WTC11 (cell line): ENCODE results near the gene SLC8A3. TPM values are rescaled to one million over a fixed set of nuclear protein-coding genes. Genes with fewer than 3 reads are reported as not detected.

Experiments used
- ATAC-seq: fragments of 200-7000 bp; cut with Tn5 transposase; 2 replicates; pipeline ENCODE4 v1.10.0; 2021; ENCODE audit warnings: mild to moderate bottlenecking, moderate library complexity
- CTCF ChIA-PET: fragments of 300-600 bp; sonication (Branson Sonifier 250); formaldehyde crosslinking; loops from one replicate; lab custom pipeline; 2021; ENCODE audit warnings: antibody characterized with exemption; lab: Charles Lee
- POLR2A ChIA-PET: fragments of 350-600 bp; sonication (Branson Sonifier 250); formaldehyde crosslinking; loops from one replicate; lab custom pipeline; 2021; ENCODE audit warnings: antibody characterized with exemption; lab: Charles Lee
- DNase-seq: peaks from one replicate; pipeline ENCODE4 v3.0.0; 2021; ENCODE audit warnings: low spot score
- H3K27ac Mint-ChIP-seq: 2 replicates; pipeline ENCODE4 v1.8.0; 2021; ENCODE audit warnings: mixed read lengths
- H3K27me3 Mint-ChIP-seq: 2 replicates; pipeline ENCODE4 v1.8.0; 2021; ENCODE audit warnings: low read depth, mild to moderate bottlenecking, moderate library complexity, mixed read lengths
- H3K36me3 Mint-ChIP-seq: 2 replicates; pipeline ENCODE4 v1.8.0; 2021; ENCODE audit warnings: mixed read lengths
- H3K4me1 Mint-ChIP-seq: 2 replicates; pipeline ENCODE4 v1.8.0; 2022; ENCODE audit warnings: mixed read lengths
- H3K4me3 Mint-ChIP-seq: 2 replicates; pipeline ENCODE4 v1.8.0; 2021; ENCODE audit warnings: mild to moderate bottlenecking, moderate library complexity, mixed read lengths
- H3K9me3 Mint-ChIP-seq: 2 replicates; pipeline ENCODE4 v1.8.0; 2021; ENCODE audit warnings: mixed read lengths
- E2F1 ChIP-seq: sonication (generic); formaldehyde crosslinking; IDR thresholded peaks from 2 replicates; pipeline ENCODE4 v1.8.0; 2022; ENCODE audit warnings: mild to moderate bottlenecking, missing genetic modification reagents
- EMX1 ChIP-seq: fragments of 250-450 bp; sonication (Bioruptor Pico); IDR thresholded peaks from 2 replicates; pipeline ENCODE4 v1.8.0; 2021; ENCODE audit warnings: mild to moderate bottlenecking
- FOXP4 ChIP-seq: sonication (generic); formaldehyde crosslinking; IDR thresholded peaks from 2 replicates; pipeline ENCODE4 v1.8.0; 2022; ENCODE audit warnings: mild to moderate bottlenecking, missing genetic modification reagents
- GRHL2 ChIP-seq: fragments of 250-450 bp; sonication (Bioruptor Pico); IDR thresholded peaks from 2 replicates; pipeline ENCODE4 v1.8.0; 2022; ENCODE audit warnings: mild to moderate bottlenecking, moderate library complexity; ENCODE audit not compliant: insufficient replicate concordance, severe bottlenecking
- GTF2I ChIP-seq: fragments of 250-450 bp; sonication (Bioruptor Pico); conservative IDR thresholded peaks from 2 replicates; pipeline ENCODE4 v1.4.0; 2021; ENCODE audit warnings: mild to moderate bottlenecking
- IRF1 ChIP-seq: sonication (generic); formaldehyde crosslinking; IDR thresholded peaks from 2 replicates; pipeline ENCODE4 v1.8.0; 2023; ENCODE audit warnings: missing genetic modification reagents
- IRF2 ChIP-seq: sonication (generic); formaldehyde crosslinking; IDR thresholded peaks from 2 replicates; pipeline ENCODE4 v1.8.0; 2022; ENCODE audit warnings: low read depth, missing genetic modification reagents, borderline replicate concordance
- KAT7 ChIP-seq: sonication (generic); formaldehyde crosslinking; IDR thresholded peaks from 2 replicates; pipeline ENCODE4 v1.8.1; 2023; ENCODE audit warnings: missing genetic modification reagents, mild to moderate bottlenecking, borderline replicate concordance
- NFE2L1 ChIP-seq: sonication (generic); formaldehyde crosslinking; IDR thresholded peaks from 2 replicates; pipeline ENCODE4 v1.8.1; 2023; ENCODE audit warnings: missing genetic modification reagents
- NFYB ChIP-seq: sonication (generic); formaldehyde crosslinking; conservative IDR thresholded peaks from 2 replicates; pipeline ENCODE4 v1.8.0; 2022; ENCODE audit warnings: low read depth, missing genetic modification reagents
- PREB ChIP-seq: sonication (generic); formaldehyde crosslinking; IDR thresholded peaks from 2 replicates; pipeline ENCODE4 v1.8.1; 2022; ENCODE audit warnings: mild to moderate bottlenecking, missing genetic modification reagents, moderate library complexity, borderline replicate concordance
- TEAD4 ChIP-seq: sonication (generic); formaldehyde crosslinking; IDR thresholded peaks from 2 replicates; pipeline ENCODE4 v1.8.0; 2022; ENCODE audit warnings: mild to moderate bottlenecking, missing genetic modification reagents
- ZNF232 ChIP-seq: sonication (generic); formaldehyde crosslinking; IDR thresholded peaks from 2 replicates; pipeline ENCODE4 v1.8.0; 2022; ENCODE audit warnings: mild to moderate bottlenecking, missing genetic modification reagents
- ZNF396 ChIP-seq: fragments of 250-450 bp; sonication (Bioruptor Pico); IDR thresholded peaks from 2 replicates; pipeline ENCODE4 v1.8.0; 2021; ENCODE audit warnings: mild to moderate bottlenecking, moderate library complexity, borderline replicate concordance
- ZNF512 ChIP-seq: sonication (generic); formaldehyde crosslinking; IDR thresholded peaks from 2 replicates; pipeline ENCODE4 v1.8.1; 2022; ENCODE audit warnings: missing genetic modification reagents, borderline replicate concordance
- ZNF671 ChIP-seq: fragments of 250-450 bp; sonication (Bioruptor Pico); IDR thresholded peaks from 2 replicates; pipeline ENCODE4 v1.8.0; 2021; ENCODE audit warnings: mild to moderate bottlenecking
- total RNA-seq: library from RNA; stranded (reverse); gene quantifications from 3 replicates; pipeline ENCODE4 v1.2.3, GENCODE V29; 2021
- TF ChIP-seq, protein P1 (sequence below): sonication (generic); formaldehyde crosslinking; IDR thresholded peaks from 2 replicates; pipeline ENCODE4 v1.8.0; 2022; ENCODE audit warnings: mild to moderate bottlenecking, missing genetic modification reagents
- TF ChIP-seq, protein P2 (sequence below): fragments of 250-450 bp; sonication (Bioruptor Pico); IDR thresholded peaks from 2 replicates; pipeline ENCODE4 v1.8.0; 2021; ENCODE audit warnings: mild to moderate bottlenecking
- TF ChIP-seq, protein P3 (sequence below): sonication (generic); formaldehyde crosslinking; IDR thresholded peaks from 2 replicates; pipeline ENCODE4 v1.8.1; 2022; ENCODE audit warnings: low read depth, mild to moderate bottlenecking, moderate library complexity, missing genetic modification reagents, borderline replicate concordance
- TF ChIP-seq, protein P4 (sequence below): sonication (generic); formaldehyde crosslinking; conservative IDR thresholded peaks from 2 replicates; pipeline ENCODE4 v1.8.1; 2023; ENCODE audit warnings: mild to moderate bottlenecking, low read depth, missing genetic modification reagents, moderate library complexity

Gene SLC8A3
- total RNA-seq, 1 experiment from 2014 or later, result 0.63 TPM

- TF ChIP-seq, protein P1, sequence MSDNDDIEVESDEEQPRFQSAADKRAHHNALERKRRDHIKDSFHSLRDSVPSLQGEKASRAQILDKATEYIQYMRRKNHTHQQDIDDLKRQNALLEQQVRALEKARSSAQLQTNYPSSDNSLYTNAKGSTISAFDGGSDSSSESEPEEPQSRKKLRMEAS (CRISPR knock-in tag), result no peak
- TF ChIP-seq E2F1 (CRISPR knock-in tag) (no peak), GRHL2 (no peak), PREB (CRISPR knock-in tag) (no peak), GTF2I (no peak), IRF1 (CRISPR knock-in tag) (no peak), NFYB (CRISPR knock-in tag) (no peak), ZNF512 (CRISPR knock-in tag) (no peak), ZNF671 (no peak), FOXP4 (no peak), KAT7 (CRISPR knock-in tag) (no peak), IRF2 (CRISPR knock-in tag) (no peak), ZNF396 (CRISPR knock-in tag) (no peak), TEAD4 (CRISPR knock-in tag) (no peak), ZNF232 (CRISPR knock-in tag) (no peak), NFE2L1 (CRISPR knock-in tag) (no peak), EMX1 (CRISPR knock-in tag) (no peak)
- TF ChIP-seq, protein P2, sequence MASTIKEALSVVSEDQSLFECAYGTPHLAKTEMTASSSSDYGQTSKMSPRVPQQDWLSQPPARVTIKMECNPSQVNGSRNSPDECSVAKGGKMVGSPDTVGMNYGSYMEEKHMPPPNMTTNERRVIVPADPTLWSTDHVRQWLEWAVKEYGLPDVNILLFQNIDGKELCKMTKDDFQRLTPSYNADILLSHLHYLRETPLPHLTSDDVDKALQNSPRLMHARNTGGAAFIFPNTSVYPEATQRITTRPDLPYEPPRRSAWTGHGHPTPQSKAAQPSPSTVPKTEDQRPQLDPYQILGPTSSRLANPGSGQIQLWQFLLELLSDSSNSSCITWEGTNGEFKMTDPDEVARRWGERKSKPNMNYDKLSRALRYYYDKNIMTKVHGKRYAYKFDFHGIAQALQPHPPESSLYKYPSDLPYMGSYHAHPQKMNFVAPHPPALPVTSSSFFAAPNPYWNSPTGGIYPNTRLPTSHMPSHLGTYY, result no peak
- TF ChIP-seq, protein P3, sequence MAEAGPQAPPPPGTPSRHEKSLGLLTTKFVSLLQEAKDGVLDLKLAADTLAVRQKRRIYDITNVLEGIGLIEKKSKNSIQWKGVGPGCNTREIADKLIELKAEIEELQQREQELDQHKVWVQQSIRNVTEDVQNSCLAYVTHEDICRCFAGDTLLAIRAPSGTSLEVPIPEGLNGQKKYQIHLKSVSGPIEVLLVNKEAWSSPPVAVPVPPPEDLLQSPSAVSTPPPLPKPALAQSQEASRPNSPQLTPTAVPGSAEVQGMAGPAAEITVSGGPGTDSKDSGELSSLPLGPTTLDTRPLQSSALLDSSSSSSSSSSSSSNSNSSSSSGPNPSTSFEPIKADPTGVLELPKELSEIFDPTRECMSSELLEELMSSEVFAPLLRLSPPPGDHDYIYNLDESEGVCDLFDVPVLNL (CRISPR knock-in tag), result no peak
- TF ChIP-seq, protein P4, sequence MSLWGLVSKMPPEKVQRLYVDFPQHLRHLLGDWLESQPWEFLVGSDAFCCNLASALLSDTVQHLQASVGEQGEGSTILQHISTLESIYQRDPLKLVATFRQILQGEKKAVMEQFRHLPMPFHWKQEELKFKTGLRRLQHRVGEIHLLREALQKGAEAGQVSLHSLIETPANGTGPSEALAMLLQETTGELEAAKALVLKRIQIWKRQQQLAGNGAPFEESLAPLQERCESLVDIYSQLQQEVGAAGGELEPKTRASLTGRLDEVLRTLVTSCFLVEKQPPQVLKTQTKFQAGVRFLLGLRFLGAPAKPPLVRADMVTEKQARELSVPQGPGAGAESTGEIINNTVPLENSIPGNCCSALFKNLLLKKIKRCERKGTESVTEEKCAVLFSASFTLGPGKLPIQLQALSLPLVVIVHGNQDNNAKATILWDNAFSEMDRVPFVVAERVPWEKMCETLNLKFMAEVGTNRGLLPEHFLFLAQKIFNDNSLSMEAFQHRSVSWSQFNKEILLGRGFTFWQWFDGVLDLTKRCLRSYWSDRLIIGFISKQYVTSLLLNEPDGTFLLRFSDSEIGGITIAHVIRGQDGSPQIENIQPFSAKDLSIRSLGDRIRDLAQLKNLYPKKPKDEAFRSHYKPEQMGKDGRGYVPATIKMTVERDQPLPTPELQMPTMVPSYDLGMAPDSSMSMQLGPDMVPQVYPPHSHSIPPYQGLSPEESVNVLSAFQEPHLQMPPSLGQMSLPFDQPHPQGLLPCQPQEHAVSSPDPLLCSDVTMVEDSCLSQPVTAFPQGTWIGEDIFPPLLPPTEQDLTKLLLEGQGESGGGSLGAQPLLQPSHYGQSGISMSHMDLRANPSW (CRISPR knock-in tag), result no peak
- ChIA-PET POLR2A (no interaction called here), CTCF (interaction anchor here (0.6 to 5.1 kb wide), 5 partner anchors 20 to 164 kb away, joined by 3 to 49 read pairs (median 4); no protein-coding TSS in a partner anchor)
- Mint-ChIP-seq H3K4me3 (no peak overlapping the region), H3K36me3 (no peaks in the 10 kb centered on the region), H3K4me1 (no peaks in the 10 kb centered on the region), H3K9me3 (no peaks in the 10 kb centered on the region), H3K27ac (no peak overlapping the region), H3K27me3 (peaks cover 8% of the 10 kb centered on the region)
- DNase-seq, result no peak
- ATAC-seq, result no peak
Measured at GRCh38 chr14:70047598-70048312, 141.0 kb downstream of the SLC8A3 start.
